MM.1S (cell line): ENCODE results near the gene BCL10.

Experiments
- DNase-seq: peaks from one replicate; pipeline ENCODE4 v3.0.0-alpha.2; 2015
- H2AFZ ChIP-seq: fragments of 300-600 bp; sonication (generic); 2 replicates; pipeline ENCODE4 v1.6.0; 2016; ENCODE audit warnings: antibody characterized with exemption, low read length
- H3F3A ChIP-seq: fragments of 300-600 bp; sonication (generic); 2 replicates; pipeline ENCODE4 v1.6.1; 2016; ENCODE audit warnings: mild to moderate bottlenecking, antibody characterized with exemption, low read length, moderate library complexity, mixed read lengths; ENCODE audit not compliant: insufficient read depth
- H3K27ac ChIP-seq: fragments of 300-600 bp; sonication (generic); 2 replicates; pipeline ENCODE4 v1.5.1; 2016; ENCODE audit warnings: mild to moderate bottlenecking, low read length
- H3K27me3 ChIP-seq: fragments of 300-600 bp; sonication (generic); replicated peaks from 2 replicates; pipeline ENCODE4 v1.6.0; 2016; ENCODE audit warnings: low read length; ENCODE audit not compliant: insufficient read depth
- H3K36me3 ChIP-seq: fragments of 300-600 bp; sonication (generic); replicated peaks from 2 replicates; pipeline ENCODE4 v1.6.1; 2016; ENCODE audit warnings: mild to moderate bottlenecking, low read length, mixed read lengths; ENCODE audit not compliant: insufficient read depth
- H3K4me1 ChIP-seq: fragments of 300-600 bp; sonication (generic); 2 replicates; pipeline ENCODE4 v1.6.1; 2016; ENCODE audit warnings: low read length, mixed read lengths
- H3K4me2 ChIP-seq: fragments of 300-600 bp; sonication (generic); 2 replicates; pipeline ENCODE4 v1.6.0; 2016; ENCODE audit warnings: low read depth, low read length
- H3K4me3 ChIP-seq: fragments of 300-600 bp; sonication (generic); 2 replicates; pipeline ENCODE4 v1.5.1; 2016; ENCODE audit warnings: low read length, mixed read lengths
- H3K79me2 ChIP-seq: fragments of 300-600 bp; sonication (generic); 2 replicates; pipeline ENCODE4 v1.6.1; 2016; ENCODE audit warnings: mixed run types, low read length, mixed read lengths
- H3K9ac ChIP-seq: fragments of 300-600 bp; sonication (generic); 2 replicates; pipeline ENCODE4 v1.6.1; 2016; ENCODE audit warnings: low read length, mixed read lengths
- H3K9me2 ChIP-seq: fragments of 300-600 bp; sonication (generic); replicated peaks from 2 replicates; pipeline ENCODE4 v1.6.1; 2016; ENCODE audit warnings: mild to moderate bottlenecking, low read length, mixed read lengths; ENCODE audit not compliant: insufficient read depth
- H3K9me3 ChIP-seq: fragments of 300-600 bp; sonication (generic); replicated peaks from 2 replicates; pipeline ENCODE4 v1.6.1; 2016; ENCODE audit warnings: mild to moderate bottlenecking, low read length, mixed read lengths; ENCODE audit not compliant: insufficient read depth
- H4K20me1 ChIP-seq: fragments of 300-600 bp; sonication (generic); 2 replicates; pipeline ENCODE4 v1.6.1; 2016; ENCODE audit warnings: mild to moderate bottlenecking, low read length, moderate library complexity, mixed read lengths; ENCODE audit not compliant: insufficient read depth
- CTCF ChIP-seq: fragments of 300-600 bp; sonication (generic); IDR thresholded peaks from 2 replicates; pipeline ENCODE4 v1.5.1; 2016; ENCODE audit warnings: antibody characterized with exemption, low read length, mixed read lengths
- EZH2 ChIP-seq: fragments of 300-600 bp; sonication (generic); optimal IDR thresholded peaks from 2 replicates; pipeline ENCODE3; 2017; ENCODE audit warnings: low read depth, mild to moderate bottlenecking, antibody characterized with exemption, low read length, mixed read lengths
- EZH2phosphoT487 ChIP-seq: fragments of 300-600 bp; sonication (generic); IDR thresholded peaks from 2 replicates; pipeline ENCODE4 v1.6.1; 2018; ENCODE audit warnings: antibody characterized with exemption, low read length

BCL10 gene

GRCh38 chr1:85243372-85243771 is 33.1 kb downstream of the BCL10 start:
- Histone ChIP-seq H3K27ac (no peak overlapping the region), H3K36me3 (no peaks in the 10 kb centered on the region), H2AFZ (no peak overlapping the region), H3K9ac (no peak overlapping the region), H4K20me1 (no peaks in the 10 kb centered on the region), H3K27me3 (no peaks in the 10 kb centered on the region), H3K79me2 (no peaks in the 10 kb centered on the region), H3K4me1 (no peaks in the 10 kb centered on the region), H3K4me2 (no peak overlapping the region), H3K4me3 (no peak overlapping the region), H3F3A (no peaks in the 10 kb centered on the region), H3K9me2 (no peaks in the 10 kb centered on the region), H3K9me3 (no peaks in the 10 kb centered on the region)
- no peak for TF ChIP-seq CTCF
- TF ChIP-seq EZH2: no peak
- no peak for TF ChIP-seq EZH2phosphoT487
- DNase-seq: no peak

GRCh38 chr1:85240643-85241042 is 35.8 kb downstream of the BCL10 start:
- H3K9me2 ChIP-seq: no peaks in the 10 kb centered on the region
- no peak overlapping the region for H3K27ac ChIP-seq
- H3K79me2 ChIP-seq: no peaks in the 10 kb centered on the region
- no peaks in the 10 kb centered on the region for H3K4me1 ChIP-seq
- no peaks in the 10 kb centered on the region for H3K27me3 ChIP-seq
- H4K20me1 ChIP-seq: no peaks in the 10 kb centered on the region
- H2AFZ ChIP-seq: no peak overlapping the region
- no peak overlapping the region for H3K9ac ChIP-seq
- no peaks in the 10 kb centered on the region for H3F3A ChIP-seq
- no peak for DNase-seq
- TF ChIP-seq CTCF (no peak), EZH2phosphoT487 (no peak), EZH2 (no peak)
- no peak overlapping the region for H3K4me2 ChIP-seq
- H3K36me3 ChIP-seq: no peaks in the 10 kb centered on the region
- no peaks in the 10 kb centered on the region for H3K9me3 ChIP-seq
- H3K4me3 ChIP-seq: no peak overlapping the region

GRCh38 chr1:85240174-85240601 is 36.2 kb downstream of the BCL10 start:
- H3K9me2 ChIP-seq: no peaks in the 10 kb centered on the region
- DNase-seq: no peak
- H3K27me3 ChIP-seq: no peaks in the 10 kb centered on the region
- no peak for TF ChIP-seq EZH2phosphoT487
- peak; percentile 40 for TF ChIP-seq CTCF
- no peaks in the 10 kb centered on the region for H3K36me3 ChIP-seq
- H3K9me3 ChIP-seq: no peaks in the 10 kb centered on the region
- H3K27ac ChIP-seq: no peak overlapping the region
- H3K4me2 ChIP-seq: no peak overlapping the region
- H3K79me2 ChIP-seq: no peaks in the 10 kb centered on the region
- H2AFZ ChIP-seq: no peak overlapping the region
- no peaks in the 10 kb centered on the region for H4K20me1 ChIP-seq
- H3F3A ChIP-seq: no peaks in the 10 kb centered on the region
- H3K4me1 ChIP-seq: no peaks in the 10 kb centered on the region
- H3K4me3 ChIP-seq: no peak overlapping the region
- no peak overlapping the region for H3K9ac ChIP-seq

GRCh38 chr1:85237613-85238012 is 38.8 kb downstream of the BCL10 start:
- Histone ChIP-seq H3F3A (no peaks in the 10 kb centered on the region), H3K79me2 (no peaks in the 10 kb centered on the region), H4K20me1 (no peaks in the 10 kb centered on the region), H3K9me2 (no peaks in the 10 kb centered on the region), H3K4me3 (no peak overlapping the region), H3K27me3 (no peaks in the 10 kb centered on the region), H3K9me3 (no peaks in the 10 kb centered on the region), H3K36me3 (no peaks in the 10 kb centered on the region), H3K27ac (no peak overlapping the region), H3K4me1 (no peaks in the 10 kb centered on the region), H3K4me2 (no peak overlapping the region), H2AFZ (no peak overlapping the region), H3K9ac (no peak overlapping the region)
- no peak for DNase-seq
- TF ChIP-seq EZH2phosphoT487: no peak
- no peak for TF ChIP-seq CTCF
- no peak for TF ChIP-seq EZH2
